ENCODE measurements around the gene ZNF426. TPM values are rescaled to one million over a fixed set of nuclear protein-coding genes. Genes with fewer than 3 reads are reported as not detected.

The ZNF426 gene
- total and polyA plus RNA-seq, 2 of the 13 experiments (the other 11 are each of a cell fraction or from before 2014, with no cell fraction given) = 3.8 to 14.9 TPM

DNA sequence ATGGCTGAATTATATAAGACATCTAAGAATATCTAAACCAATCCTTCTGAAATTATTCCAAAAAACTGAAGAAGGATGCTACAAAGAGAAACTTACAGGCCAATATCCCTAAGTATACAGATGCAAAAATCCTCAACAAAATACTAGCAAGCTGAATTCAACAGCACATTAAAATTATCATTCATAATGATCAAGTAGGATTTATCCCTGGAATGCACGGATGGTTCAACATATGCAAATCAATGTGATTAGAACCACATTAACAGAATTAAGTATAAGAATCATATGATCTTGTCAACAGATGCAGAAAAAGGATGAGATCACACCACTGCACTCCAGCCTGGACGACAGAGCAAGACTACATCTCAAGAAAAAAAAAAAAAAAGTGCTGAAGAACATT, 53.3 kb downstream of the ZNF426 start:
- CTCF ChIA-PET (ENCODE audit: low intra/inter-chr PET ratio, low total read pairs) = no interaction called here
- ATAC-seq (no peak), DNase-seq (ENCODE audit: low spot score) (no peak), FAIRE-seq (no peak)
- in situ Hi-C loops (cut with HindIII; ENCODE audit: extremely low pct_ligation_motif_present, low pct_unique_long_range_greater_than_20kb) (no loop called here), intact Hi-C loops (cut with micrococcal nuclease; ENCODE audit: unreplicated experiment) (no loop called here)
- Histone ChIP-seq H3K4me2 (ENCODE audit: low read depth, low read length) (no peak overlapping the region), H4K20me1 (ENCODE audit: insufficient read depth, low read length) (no peaks in the 10 kb centered on the region), H3K4me3 (replicated peaks in 1 of 3; ENCODE audit: insufficient read depth in 1 of 3, low read depth in 2 of 3, low read length in 3 of 3) (no peak overlapping the region), H3K9me3 (ENCODE audit: low read length) (peaks cover 52% of the 10 kb centered on the region), H3K79me2 (ENCODE audit: insufficient read depth, low read length) (no peaks in the 10 kb centered on the region), H3K36me3 (replicated peaks in 1 of 2; ENCODE audit: control insufficient read depth in 1 of 2, insufficient read depth in 2 of 2, low read length in 2 of 2) (no peaks in the 10 kb centered on the region), H3K27ac (ENCODE audit: extremely low read length, insufficient read depth, low read length) (no peak overlapping the region), H3K4me1 (ENCODE audit: insufficient read depth, low read length) (no peaks in the 10 kb centered on the region), H2AFZ (ENCODE audit: low read length) (no peak overlapping the region), H3K27me3 (ENCODE audit: control insufficient read depth in 1 of 2, insufficient read depth in 2 of 2, low read length in 2 of 2) (no peaks in the 10 kb centered on the region), H3K9ac (ENCODE audit: insufficient read depth, low read depth, low read length) (no peak overlapping the region)
- no TSS peak for BruUV-seq (replicated peaks)
- TF ChIP-seq ZNF253 (CRISPR knock-in tag; IDR thresholded peaks at IDR 0.05; ENCODE audit: borderline replicate concordance) = no peak
- no peak for TF ChIP-seq DNMT1 (CRISPR knock-in tag; IDR thresholded peaks at IDR 0.05)
- no peak for TF ChIP-seq ZZZ3 (CRISPR knock-in tag; IDR thresholded peaks at IDR 0.05; ENCODE audit: borderline replicate concordance)
- no peak for TF ChIP-seq KAT8 (CRISPR knock-in tag; IDR thresholded peaks at IDR 0.05)
- TF ChIP-seq PRPF4 (IDR thresholded peaks at IDR 0.05; ENCODE audit: low read depth, low read length, poor library complexity, severe bottlenecking) = no peak
- no peak for TF ChIP-seq SP2 (CRISPR knock-in tag; IDR thresholded peaks at IDR 0.05)
- TF ChIP-seq SRSF1 (optimal IDR thresholded peaks at IDR 0.05; ENCODE audit: low read depth, low read length) = no peak
- TF ChIP-seq BHLHE40 (IDR thresholded peaks at IDR 0.05; ENCODE audit: low read length) = no peak
- TF ChIP-seq ZNF337 (CRISPR knock-in tag; IDR thresholded peaks at IDR 0.05; ENCODE audit: borderline replicate concordance, low read depth) = no peak
- TF ChIP-seq ZNF562 (CRISPR knock-in tag; IDR thresholded peaks at IDR 0.05; ENCODE audit: borderline replicate concordance) = no peak
- TF ChIP-seq ZNF264 (CRISPR knock-in tag; IDR thresholded peaks at IDR 0.05) = no peak
- TF ChIP-seq ZNF652 (CRISPR knock-in tag; IDR thresholded peaks at IDR 0.05; ENCODE audit: borderline replicate concordance, low read depth) = no peak
- no peak for TF ChIP-seq TAF15 (IDR thresholded peaks at IDR 0.05; ENCODE audit: low read depth, low read length, poor library complexity, severe bottlenecking)
- TF ChIP-seq ZNF781 (CRISPR knock-in tag; IDR thresholded peaks at IDR 0.05; ENCODE audit: borderline replicate concordance, not compliant biosample characterization) = no peak
- TF ChIP-seq, protein P1, sequence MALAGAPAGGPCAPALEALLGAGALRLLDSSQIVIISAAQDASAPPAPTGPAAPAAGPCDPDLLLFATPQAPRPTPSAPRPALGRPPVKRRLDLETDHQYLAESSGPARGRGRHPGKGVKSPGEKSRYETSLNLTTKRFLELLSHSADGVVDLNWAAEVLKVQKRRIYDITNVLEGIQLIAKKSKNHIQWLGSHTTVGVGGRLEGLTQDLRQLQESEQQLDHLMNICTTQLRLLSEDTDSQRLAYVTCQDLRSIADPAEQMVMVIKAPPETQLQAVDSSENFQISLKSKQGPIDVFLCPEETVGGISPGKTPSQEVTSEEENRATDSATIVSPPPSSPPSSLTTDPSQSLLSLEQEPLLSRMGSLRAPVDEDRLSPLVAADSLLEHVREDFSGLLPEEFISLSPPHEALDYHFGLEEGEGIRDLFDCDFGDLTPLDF (CRISPR knock-in tag; IDR thresholded peaks at IDR 0.05) = no peak
- no peak for TF ChIP-seq ATF1 (CRISPR knock-in tag; IDR thresholded peaks at IDR 0.05)
- POLR2A ChIA-PET = no interaction called here
- WGBS (ENCODE audit: low lambda C conversion rate) = 0% methylated on average over 2 of the region's 2 CpGs
